ENCODE data around the gene SWAP70.
"Not testable (repeated sequence)": the region's sequence is repeated elsewhere in the genome, so short reads cannot be mapped to it uniquely, and the experiment has no call there.

The SWAP70 gene

DNA sequence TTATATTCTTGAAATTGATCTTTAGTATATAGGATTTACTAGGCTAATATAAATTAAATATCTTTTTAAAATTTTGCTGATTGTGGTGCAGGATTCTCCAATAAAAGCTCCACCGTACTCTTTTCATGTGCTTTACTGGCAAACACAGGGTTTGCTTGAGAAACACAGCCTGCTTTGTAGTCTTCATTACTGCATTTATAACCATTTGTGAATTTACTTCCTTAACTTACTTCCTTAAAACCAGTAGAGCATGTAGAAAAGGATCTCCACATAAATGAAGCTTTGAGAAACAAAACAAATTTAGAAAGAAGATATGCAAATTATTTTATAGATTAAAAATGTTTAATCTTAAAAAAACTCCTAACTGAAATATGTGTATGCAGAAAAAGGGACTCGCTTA is 28.8 kb downstream of the SWAP70 start:
- peak; percentile 82 for DNase-seq (ENCODE audit: low spot score)

DNA sequence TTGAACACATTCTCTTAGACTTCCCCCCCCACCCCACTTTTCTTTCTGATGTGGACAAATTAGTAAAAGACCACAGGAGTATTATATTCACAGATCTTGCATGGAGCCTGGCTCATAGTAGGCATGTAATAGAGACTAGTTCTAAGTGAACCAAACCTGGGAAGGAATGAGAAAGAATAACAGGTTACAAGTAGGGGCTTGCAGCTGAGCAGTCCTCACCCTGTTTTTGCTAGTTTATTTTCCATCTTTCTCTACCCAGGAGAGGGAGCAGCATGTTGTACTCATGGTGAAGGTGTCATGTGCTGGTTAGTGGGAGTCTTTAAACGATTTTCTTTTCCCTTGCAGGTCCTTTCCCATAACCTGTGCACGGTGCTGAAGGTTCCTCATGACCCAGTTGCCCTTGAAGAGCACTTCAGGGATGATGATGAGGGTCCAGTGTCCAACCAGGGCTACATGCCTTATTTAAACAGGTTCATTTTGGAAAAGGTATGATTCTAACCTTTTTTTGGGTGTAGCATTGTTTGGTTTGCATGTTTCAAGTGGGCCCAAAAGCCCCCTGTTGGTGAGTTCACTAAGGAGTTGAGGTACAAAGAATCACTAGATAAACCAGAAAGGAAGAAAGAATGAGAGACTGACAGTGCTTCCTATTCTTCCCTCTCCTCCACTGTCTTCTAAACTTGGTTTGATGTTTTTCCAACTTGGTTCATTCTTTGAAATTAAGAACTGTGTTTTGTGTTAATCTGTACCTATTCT is 30.1 kb downstream of the SWAP70 start:
- DNase-seq (ENCODE audit: low spot score) = no peak

DNA sequence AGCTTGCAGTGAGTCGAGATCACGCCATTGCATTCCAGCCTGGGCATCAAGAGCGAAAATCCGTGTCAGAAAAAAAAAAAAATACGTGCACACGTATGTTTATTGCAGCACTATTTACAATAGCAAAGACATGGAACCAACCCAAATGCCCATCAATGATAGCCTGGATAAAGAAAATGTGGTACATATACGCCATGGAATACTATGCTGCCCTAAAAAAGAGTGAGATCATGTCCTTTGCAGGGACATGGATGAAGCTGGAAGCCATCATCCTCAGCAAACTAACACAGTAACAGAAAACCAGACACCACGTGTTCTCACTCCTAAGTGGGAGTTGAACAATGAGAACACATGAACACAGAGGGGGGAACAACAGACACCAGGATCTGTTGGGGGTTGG is 31.4 kb downstream of the SWAP70 start:
- not testable (repeated sequence) for DNase-seq (ENCODE audit: low spot score)

DNA sequence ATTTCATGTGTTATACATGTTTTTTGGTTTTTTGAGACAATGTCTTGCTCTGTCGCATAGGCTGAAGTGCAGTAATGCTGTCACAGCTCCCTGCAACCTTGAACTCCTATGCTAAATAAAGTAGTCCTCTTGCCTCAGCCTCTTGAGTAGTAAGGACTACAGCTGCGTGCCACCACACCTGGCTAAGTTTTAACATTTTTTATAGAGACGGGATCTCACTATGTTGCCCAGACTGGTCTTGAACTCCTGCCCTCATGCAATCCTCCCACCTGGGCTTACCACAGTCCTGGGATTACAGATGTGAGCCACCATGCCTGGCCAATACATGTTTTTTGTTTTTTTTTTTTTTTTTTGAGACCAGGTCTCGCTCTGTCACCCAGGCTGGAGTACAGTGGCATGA is 33.9 kb downstream of the SWAP70 start:
- no peak for DNase-seq (ENCODE audit: low spot score)

DNA sequence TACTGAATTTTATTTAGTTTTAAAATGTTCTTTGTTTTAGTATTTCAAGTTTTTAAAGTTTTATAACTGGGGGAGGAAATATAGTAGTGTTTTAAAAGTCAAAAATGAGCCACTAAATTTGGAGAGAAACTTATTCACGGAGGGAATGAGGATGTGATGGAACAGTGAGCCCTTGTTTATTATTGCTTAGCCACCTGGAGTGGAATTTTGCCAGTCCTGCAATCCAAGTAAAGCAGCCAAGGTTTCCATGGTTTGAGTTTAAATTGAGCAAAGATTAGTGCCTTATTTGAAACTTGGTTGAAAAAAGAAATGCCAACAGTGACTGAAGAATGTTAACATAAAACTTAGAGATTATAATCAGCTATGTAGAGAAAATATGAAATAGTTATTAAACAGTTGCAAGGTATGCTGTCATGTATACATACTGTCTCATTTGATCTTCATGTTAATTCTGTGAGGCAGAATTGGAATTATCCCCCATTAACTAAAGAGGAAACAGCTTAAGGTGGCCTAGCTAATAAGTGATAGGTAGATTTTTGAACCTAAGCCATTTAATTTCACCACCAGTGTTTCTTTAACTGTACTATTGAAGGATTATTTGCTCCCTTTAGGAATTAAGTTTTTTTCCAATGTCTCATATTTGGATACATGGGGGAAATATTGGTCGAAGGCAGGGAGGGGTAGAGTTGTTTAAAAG is 36.4 kb downstream of the SWAP70 start:
- DNase-seq (ENCODE audit: low spot score) = no peak

DNA sequence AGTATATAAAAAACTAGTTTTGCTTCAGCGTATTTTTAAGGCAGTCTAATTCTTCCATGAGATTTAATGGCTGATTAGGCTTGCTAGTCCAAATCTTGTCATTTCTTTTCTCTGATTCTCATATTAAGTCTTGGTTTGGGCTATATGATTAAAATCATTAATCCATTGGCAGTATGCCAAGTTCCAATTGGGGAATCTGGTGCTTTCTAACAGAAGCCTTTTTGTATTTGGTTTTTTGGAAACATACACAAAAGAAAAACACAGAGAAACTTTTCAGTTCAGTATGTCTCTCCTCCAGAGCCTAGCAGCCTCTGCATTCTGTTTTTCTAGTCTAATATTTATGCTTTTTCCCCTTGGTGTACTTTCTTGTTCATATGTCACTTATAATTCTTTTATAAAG is 37.9 kb downstream of the SWAP70 start:
- peak; percentile 59 for DNase-seq (ENCODE audit: low spot score)

DNA sequence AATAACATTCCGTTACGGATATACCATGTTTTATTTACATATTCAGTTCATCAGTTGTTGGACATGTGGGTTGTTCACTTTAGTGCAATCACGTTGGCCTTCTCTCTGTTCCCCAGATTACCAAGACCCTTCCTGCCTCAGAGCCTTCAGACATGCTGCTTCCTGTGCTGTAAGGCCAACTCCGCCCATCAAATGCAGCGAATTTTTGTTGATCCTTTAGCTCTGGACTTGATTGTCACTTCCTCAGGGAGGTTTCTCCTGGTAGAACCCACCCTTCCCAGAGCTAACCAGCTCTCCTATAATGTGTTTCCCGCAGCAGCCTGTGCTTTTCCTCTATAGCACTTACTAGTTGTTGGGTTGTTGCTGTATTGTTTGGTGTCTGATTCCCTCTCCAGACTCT is 39.4 kb downstream of the SWAP70 start:
- DNase-seq (ENCODE audit: low spot score) = no peak

DNA sequence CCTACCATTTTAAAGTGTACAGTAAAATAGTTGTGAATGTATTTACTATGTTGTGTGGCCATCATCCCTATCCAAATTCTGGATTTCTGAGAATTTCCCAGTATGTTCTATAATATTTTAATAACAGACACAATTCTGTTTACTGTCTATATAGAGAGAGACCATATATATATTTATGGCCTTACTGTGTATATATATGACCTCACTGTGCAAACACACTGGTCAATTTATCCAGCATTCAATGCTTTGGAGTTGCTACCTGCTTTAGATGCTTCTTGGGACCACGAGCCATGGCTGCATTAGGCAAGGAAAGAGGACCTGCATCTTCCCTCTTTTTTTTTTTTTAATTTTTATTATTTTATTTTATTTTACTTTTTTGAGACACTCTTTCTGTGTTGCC is 40.2 kb downstream of the SWAP70 start:
- DNase-seq (ENCODE audit: low spot score) = no peak

DNA sequence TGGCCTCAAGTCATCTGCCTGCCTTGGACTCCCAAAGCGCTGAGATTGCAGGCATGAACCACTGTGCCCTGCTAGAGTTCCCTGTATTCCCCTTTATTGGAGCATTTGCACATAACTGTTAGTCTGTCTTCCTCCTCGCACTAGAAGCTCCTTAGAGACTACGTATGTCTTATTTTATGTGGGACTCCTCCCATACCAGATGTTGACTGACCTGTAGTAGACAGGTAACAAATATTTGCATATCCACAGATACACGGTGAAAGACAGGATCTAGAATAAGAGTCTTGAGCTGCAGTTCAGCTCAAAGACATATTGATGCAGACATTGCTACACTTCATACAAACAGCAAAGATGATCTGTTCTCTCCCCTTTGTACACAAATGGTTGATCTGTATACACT is 40.7 kb downstream of the SWAP70 start:
- no peak for DNase-seq (ENCODE audit: low spot score)

DNA sequence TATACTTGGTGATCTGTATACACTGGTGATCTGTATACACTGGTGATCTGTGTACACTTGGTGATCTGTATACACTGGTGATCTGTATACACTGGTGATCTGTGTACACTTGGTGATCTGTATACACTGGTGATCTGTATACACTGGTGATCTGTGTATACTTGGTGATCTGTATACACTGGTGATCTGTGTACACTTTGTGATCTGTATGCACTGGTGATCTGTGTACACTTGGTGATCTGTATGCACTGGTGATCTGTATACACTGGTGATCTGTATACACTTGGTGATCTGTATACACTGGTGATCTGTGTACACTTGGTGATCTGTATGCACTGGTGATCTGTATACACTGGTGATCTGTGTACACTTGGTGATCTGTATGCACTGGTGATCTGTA is 41.5 kb downstream of the SWAP70 start:
- not testable (repeated sequence) for DNase-seq (ENCODE audit: low spot score)

DNA sequence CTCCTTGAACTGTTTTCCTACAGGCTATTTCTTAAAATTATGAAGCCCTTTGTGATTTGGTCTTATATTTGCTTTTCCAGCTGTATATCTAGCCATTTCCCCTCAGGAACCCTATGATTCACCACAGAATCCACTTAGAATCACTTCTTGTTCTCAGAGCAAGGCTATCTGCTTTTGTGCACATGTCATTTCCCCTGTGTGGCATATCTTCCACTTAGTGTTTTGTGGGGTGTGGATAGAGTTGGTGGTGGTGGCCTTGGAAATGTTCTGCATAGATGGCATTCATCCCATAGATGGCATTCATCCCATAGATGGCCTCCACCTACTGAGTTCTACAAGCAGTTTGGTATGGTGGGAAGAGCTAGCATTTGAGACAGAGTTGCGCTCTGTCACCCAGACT is 44.7 kb downstream of the SWAP70 start:
- DNase-seq (ENCODE audit: low spot score) = peak; percentile 49

DNA sequence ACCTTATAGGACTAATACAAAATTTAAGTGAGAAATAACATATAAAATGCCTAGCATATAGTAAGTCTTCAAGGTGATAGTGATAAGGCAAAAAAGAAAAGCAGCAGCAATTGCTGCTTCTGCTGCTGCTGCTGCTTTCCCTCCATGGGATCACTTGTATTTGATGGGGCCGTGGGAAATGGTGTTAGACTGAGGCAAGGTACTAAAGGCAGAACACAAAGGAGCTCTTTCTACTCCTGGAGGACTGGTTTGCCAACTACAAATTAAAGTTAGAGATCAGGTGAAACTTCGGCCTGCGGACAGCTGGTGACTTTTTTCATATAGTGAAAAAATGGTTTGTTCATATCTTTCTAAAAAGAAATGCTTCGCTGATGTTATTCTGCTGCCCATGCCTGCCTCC is 46.3 kb downstream of the SWAP70 start:
- DNase-seq (ENCODE audit: low spot score) = no peak

DNA sequence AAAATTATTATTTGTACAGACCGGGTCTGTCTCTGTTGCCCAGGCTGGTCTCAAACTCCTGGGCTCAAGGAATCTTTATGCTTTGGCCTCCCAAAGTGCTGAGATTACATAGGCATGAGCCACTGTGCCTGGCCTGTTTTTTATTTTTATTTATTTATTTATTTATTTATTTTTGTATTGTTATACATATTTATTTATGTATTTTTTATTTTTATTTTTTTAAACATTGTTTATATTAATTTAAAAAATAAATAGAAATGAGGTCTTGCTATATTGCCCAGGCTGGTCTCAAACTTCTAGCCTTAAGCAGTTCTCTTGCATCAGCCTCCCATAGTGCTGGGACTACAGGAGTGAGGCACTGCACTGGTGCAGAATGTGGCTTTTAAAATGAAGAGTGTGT is 47.0 kb downstream of the SWAP70 start:
- no peak for DNase-seq (ENCODE audit: low spot score)

DNA sequence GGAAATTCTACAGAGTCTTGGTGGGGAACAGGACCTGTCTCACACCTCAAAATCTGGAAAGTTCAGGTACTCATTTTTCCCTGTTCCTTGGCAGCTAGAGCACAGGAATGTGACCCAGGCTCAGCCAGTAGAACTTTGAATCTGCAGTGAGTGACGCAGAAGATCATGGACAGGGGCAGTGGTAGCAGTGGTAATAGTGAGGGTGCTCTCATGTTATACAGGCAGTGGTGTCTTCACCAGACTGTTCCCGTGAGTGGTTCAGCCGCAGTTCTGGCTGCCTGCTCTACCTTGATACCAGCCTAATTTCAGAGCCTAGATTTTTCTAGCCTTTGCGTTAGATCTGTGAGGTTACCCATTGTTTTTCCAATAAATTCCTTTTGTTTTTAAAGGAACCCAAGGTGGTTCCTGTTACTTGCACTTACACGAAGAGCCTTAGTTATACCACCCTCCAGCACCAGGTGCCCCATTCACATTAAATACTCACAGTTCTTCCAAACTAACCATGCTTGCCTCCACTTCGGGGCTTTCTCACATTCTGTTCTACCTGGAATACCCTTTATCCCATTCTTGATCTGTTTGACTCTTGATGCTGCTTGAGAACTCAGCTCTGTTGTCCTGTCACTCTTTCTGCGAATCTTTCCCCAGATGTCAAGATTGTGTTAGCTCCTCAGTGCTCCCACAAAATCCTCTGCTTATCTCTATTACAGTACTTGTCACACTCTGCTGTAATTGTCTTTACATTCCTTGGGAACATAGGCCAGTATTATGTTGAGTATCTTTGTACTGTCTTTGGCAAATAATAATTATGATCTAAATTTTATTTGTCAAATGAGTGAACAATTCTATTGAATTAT is 47.8 kb downstream of the SWAP70 start:
- no peak for DNase-seq (ENCODE audit: low spot score)

DNA sequence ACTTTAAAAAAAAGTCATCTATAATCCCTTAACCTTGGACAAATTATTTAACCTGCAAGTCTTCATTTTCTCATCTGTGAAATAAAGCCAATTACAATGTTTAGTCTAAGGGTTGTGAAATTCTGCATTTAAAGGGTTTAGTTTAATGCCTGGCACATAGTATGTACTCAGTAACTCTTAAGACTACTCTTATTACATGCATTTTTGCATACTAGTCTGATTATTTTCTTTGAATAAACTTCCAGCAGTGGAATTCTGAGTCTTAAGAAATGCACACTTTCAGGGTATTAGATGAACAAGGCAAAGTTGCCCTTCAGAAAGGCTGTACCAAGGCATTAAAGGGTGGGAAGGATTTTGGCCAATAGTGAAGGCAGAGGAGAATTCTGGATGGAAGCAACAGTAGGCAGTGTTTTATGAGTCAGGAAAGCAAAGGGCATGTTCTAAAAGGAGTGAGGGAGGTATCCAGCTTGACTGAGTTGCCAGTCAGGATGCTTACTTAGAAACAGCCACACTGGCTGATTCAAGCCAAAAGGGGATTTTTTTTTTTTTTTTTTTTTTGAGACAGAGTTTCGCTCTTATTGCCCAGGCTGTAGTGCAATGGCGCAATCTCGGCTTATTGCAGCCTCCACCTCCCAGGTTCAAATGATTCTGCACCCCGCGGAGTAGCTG is 50.5 kb downstream of the SWAP70 start:
- DNase-seq (ENCODE audit: low spot score) = no peak

DNA sequence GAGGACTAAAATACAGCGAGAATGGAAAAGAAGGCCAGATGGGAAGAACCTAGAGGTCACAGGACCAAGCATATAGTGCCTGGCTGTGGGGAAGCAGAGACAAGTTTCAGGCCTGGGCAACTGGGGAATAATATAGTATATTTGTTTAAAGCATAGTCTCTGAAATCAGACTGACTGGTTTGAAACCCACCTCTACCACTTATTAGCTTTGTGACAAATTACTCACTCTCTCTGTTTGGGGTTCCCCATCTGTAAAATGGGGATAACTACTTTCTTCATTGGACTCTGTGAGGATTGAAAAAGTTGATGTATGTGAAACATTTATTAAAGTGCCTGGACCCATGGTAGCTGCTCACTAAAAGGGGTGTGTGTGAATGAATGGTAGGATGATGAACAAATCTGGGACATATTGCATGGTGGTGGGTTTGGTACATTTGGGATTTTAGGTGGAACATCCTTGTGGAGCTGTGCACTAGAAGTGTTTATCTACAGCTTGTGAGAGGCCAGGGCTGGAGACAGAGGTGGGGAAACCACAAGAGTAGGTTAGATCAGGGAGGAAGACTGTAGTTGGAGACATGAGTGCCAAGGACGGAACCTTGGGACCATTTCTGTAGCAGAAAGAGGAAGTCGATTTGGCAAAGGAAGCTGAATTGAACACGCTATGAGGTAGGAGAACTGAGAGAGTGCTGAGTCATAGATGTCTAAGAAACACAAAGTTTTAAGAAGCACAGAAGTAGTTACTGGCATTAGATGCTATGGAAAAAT is 52.6 kb downstream of the SWAP70 start:
- DNase-seq (ENCODE audit: low spot score) = peak; percentile 82

DNA sequence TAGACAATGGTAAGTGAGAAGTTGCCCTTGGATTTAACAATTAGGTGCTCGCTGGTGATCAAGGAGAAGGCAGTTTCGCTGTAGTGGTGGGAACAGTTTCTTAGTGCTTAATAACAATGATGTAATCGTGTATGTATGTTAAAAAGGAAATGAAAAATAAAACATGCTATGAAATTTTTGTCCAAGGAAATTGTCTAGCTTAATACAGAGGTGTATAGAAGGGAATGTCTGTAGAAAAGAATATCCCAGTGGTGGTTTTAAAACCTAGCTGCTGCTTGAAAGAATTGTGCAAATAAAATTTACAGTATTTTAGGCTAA is 53.1 kb downstream of the SWAP70 start:
- DNase-seq (ENCODE audit: low spot score) = no peak

DNA sequence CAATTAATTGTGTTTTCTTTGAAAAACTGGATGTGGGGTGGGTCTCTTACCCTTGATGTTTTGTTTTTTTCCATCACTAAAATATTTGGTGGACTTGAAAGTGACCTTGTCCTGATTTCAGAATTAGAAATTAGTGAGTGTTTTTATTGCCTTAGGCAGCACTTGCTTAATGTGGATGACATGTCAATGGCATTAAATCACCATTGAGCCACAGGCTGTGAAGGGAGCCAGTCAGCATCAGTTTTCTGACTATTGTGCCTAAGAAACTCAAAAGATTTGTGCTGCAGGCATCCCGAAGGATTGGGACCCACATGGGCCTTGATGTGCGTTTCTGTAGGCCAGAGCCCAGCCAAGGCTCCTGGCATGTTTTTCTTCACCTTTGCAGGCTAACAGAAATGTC is 53.8 kb downstream of the SWAP70 start:
- DNase-seq (ENCODE audit: low spot score) = no peak

DNA sequence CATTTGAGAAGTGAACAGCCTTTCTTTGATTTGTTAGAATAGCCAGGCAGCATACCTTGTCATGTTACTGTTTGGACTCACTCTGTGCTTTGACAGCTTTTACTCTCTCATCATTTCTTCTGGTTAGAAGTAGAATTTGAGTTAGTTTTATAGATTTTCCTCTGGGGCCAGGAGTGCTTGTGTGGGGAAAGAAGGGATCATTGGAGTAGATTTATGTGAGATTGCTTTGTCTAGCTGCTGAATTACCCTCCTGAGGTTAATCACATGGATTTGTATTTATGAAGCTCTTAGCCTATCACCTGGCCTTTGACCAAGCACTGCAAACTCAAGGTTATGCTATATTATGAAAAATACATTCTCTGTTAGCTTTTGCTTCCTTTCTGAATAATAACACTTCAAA is 54.3 kb downstream of the SWAP70 start:
- DNase-seq (ENCODE audit: low spot score) = no peak

DNA sequence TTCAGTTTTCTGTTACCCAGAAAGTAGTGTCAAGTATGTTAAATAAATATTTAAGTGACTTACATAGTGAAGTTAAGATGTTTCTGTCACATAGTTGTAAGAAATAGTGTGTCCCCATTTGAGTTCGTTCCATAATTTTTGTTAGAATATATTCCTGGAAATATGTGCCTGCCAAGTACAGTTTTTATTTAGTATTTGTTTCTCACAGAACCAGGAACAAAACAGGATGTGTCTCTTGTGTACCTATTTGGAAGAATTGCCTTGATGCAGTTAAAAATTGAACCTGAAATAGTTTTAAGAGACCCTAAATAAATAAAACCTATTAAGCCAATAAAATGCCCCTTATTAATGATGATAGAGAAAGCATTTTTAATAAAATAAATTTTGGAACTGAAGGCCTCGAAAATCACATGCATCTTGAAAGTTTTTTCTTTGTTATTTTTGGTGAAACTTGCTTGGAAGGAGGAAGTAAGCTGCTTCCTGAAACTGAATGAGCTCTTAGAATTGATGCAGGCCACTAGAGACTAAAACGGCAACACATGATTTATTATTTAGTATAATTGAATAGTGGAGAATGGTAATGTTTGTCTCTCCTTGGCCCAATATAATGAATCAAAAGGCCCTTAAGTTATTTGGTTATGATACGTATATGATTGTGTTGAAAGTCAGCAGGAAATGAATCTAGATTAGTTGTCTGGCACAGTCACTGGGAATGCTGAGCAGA is 55.9 kb downstream of the SWAP70 start:
- peak; percentile 61 for DNase-seq (ENCODE audit: low spot score)

DNA sequence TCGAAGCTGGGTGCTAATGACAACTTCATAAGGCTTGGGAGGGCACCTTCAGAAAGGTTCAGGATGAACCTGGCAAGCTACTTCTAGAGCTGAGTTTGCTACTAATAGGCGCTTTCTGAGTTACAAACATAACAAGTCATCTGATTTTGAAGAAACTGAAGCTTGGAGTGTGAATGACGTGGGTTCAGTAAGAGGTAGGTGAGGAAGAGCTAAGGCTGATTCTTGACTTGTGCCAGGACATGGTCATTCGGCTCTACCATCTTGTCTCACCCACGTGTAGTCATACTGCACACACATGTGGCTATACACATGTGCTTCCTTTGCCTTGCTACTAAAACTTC is 56.4 kb downstream of the SWAP70 start:
- no peak for DNase-seq (ENCODE audit: low spot score)
